ENCODE results near the gene ZNF536. TPM values are rescaled to one million over a fixed set of nuclear protein-coding genes. Genes with fewer than 3 reads are reported as not detected.

ZNF536 gene
- total RNA-seq, 1 experiment from 2014 or later: 0.35 TPM

DNA sequence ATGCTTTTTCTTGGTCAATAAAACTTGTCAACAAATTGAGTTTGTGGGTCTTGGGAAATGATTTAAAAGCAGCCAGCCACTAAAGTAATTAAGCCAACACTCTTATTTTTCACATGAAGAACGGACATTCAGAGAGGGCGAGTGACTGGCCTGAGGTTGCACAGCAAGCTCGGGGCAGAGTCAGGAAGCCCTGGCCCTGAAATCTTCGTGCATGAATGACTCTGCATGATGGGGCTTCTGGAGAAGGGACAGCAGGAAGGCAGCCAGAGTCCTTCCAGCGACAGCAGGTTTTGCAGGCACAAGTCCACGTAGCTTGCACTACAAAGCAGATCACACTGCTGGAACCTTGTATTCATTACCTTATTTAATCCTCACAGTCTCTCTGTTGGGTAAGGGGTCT is 232.5 kb downstream of the ZNF536 start:
- no peak overlapping the region for H3K4me3 Mint-ChIP-seq
- CTCF ChIA-PET: interaction anchor here (1.5 kb wide), 1 partner anchor 106 kb away, joined by 3 read pairs; no protein-coding TSS in a partner anchor
- ATAC-seq (no peak), DNase-seq (ENCODE audit: low spot score) (no peak)
- no peak overlapping the region for H3K27ac Mint-ChIP-seq
- H3K36me3 Mint-ChIP-seq: no peaks in the 10 kb centered on the region
- POLR2A ChIA-PET: no interaction called here
- peaks cover under 1% of the 10 kb centered on the region; the same call in 1 of the 2 replicates for H3K9me3 Mint-ChIP-seq
- peaks cover 4% of the 10 kb centered on the region for H3K4me1 Mint-ChIP-seq
- TF ChIP-seq FOXJ3 (CRISPR knock-in tag; IDR thresholded peaks at IDR 0.05; ENCODE audit: borderline replicate concordance) (no peak), GTF2I (CRISPR knock-in tag; conservative IDR thresholded peaks at IDR 0.05) (0 out of 2 replicates have a peak, but pooled peaks have one; percentile 34), RELA (CRISPR knock-in tag; IDR thresholded peaks at IDR 0.05; ENCODE audit: borderline replicate concordance) (no peak), RORB (CRISPR knock-in tag; IDR thresholded peaks at IDR 0.05) (no peak), ZBTB21 (CRISPR knock-in tag; IDR thresholded peaks at IDR 0.05; ENCODE audit: borderline replicate concordance) (no peak), IRF2 (CRISPR knock-in tag; IDR thresholded peaks at IDR 0.05; ENCODE audit: borderline replicate concordance, low read depth) (no peak)
- TF ChIP-seq, protein P1, sequence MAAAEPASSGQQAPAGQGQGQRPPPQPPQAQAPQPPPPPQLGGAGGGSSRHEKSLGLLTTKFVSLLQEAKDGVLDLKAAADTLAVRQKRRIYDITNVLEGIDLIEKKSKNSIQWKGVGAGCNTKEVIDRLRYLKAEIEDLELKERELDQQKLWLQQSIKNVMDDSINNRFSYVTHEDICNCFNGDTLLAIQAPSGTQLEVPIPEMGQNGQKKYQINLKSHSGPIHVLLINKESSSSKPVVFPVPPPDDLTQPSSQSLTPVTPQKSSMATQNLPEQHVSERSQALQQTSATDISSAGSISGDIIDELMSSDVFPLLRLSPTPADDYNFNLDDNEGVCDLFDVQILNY (CRISPR knock-in tag; IDR thresholded peaks at IDR 0.05): no peak
- H3K27me3 Mint-ChIP-seq (ENCODE audit: low read depth): no peaks in the 10 kb centered on the region

DNA sequence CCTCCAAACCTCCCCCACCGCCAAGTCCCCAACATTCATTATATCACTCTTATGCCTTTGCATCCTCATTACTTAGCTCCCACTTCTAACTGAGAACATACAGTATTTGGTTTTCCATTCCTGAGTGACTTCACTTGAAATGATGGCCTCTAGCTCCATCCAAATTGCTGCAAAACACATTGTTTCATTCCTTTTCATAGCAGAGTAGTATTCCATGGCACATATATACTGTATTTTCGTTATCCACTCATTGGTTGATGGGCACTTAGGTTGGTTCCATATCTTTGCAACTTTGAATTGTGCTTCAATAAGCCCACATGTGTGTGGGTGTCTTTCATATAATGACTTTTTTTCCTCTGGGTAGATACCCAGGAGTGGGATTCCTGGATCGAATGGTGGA is 233.1 kb downstream of the ZNF536 start:
- ATAC-seq (no peak), DNase-seq (ENCODE audit: low spot score) (no peak)
- no peak overlapping the region for H3K4me3 Mint-ChIP-seq
- TF ChIP-seq ZNF317 (CRISPR knock-in tag; IDR thresholded peaks at IDR 0.05; ENCODE audit: borderline replicate concordance, low read depth): no peak
- TF ChIP-seq ZNF423 (CRISPR knock-in tag; IDR thresholded peaks at IDR 0.05): no peak
- TF ChIP-seq, protein P2, sequence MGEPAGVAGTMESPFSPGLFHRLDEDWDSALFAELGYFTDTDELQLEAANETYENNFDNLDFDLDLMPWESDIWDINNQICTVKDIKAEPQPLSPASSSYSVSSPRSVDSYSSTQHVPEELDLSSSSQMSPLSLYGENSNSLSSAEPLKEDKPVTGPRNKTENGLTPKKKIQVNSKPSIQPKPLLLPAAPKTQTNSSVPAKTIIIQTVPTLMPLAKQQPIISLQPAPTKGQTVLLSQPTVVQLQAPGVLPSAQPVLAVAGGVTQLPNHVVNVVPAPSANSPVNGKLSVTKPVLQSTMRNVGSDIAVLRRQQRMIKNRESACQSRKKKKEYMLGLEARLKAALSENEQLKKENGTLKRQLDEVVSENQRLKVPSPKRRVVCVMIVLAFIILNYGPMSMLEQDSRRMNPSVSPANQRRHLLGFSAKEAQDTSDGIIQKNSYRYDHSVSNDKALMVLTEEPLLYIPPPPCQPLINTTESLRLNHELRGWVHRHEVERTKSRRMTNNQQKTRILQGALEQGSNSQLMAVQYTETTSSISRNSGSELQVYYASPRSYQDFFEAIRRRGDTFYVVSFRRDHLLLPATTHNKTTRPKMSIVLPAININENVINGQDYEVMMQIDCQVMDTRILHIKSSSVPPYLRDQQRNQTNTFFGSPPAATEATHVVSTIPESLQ (CRISPR knock-in tag; IDR thresholded peaks at IDR 0.05): no peak
- TF ChIP-seq, protein P3, sequence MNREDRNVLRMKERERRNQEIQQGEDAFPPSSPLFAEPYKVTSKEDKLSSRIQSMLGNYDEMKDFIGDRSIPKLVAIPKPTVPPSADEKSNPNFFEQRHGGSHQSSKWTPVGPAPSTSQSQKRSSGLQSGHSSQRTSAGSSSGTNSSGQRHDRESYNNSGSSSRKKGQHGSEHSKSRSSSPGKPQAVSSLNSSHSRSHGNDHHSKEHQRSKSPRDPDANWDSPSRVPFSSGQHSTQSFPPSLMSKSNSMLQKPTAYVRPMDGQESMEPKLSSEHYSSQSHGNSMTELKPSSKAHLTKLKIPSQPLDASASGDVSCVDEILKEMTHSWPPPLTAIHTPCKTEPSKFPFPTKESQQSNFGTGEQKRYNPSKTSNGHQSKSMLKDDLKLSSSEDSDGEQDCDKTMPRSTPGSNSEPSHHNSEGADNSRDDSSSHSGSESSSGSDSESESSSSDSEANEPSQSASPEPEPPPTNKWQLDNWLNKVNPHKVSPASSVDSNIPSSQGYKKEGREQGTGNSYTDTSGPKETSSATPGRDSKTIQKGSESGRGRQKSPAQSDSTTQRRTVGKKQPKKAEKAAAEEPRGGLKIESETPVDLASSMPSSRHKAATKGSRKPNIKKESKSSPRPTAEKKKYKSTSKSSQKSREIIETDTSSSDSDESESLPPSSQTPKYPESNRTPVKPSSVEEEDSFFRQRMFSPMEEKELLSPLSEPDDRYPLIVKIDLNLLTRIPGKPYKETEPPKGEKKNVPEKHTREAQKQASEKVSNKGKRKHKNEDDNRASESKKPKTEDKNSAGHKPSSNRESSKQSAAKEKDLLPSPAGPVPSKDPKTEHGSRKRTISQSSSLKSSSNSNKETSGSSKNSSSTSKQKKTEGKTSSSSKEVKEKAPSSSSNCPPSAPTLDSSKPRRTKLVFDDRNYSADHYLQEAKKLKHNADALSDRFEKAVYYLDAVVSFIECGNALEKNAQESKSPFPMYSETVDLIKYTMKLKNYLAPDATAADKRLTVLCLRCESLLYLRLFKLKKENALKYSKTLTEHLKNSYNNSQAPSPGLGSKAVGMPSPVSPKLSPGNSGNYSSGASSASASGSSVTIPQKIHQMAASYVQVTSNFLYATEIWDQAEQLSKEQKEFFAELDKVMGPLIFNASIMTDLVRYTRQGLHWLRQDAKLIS (CRISPR knock-in tag; IDR thresholded peaks at IDR 0.05; ENCODE audit: borderline replicate concordance): no peak
- no peak for TF ChIP-seq NR1H2 (CRISPR knock-in tag; IDR thresholded peaks at IDR 0.05)
- TF ChIP-seq TEAD1 (CRISPR knock-in tag; IDR thresholded peaks at IDR 0.05): no peak
- TF ChIP-seq ATF1 (CRISPR knock-in tag; IDR thresholded peaks at IDR 0.05): no peak
- TF ChIP-seq EMX1 (CRISPR knock-in tag; IDR thresholded peaks at IDR 0.05): no peak
- TF ChIP-seq NFE2L1 (CRISPR knock-in tag; IDR thresholded peaks at IDR 0.05): no peak
- TF ChIP-seq FOXK1 (CRISPR knock-in tag; IDR thresholded peaks at IDR 0.05): no peak
- no peak for TF ChIP-seq NR3C1 (CRISPR knock-in tag; conservative IDR thresholded peaks at IDR 0.05; ENCODE audit: low read depth)
- no peak overlapping the region for H3K27ac Mint-ChIP-seq
- CTCF ChIA-PET: interaction anchor here (1.5 kb wide), 1 partner anchor 107 kb away, joined by 3 read pairs; no protein-coding TSS in a partner anchor
- POLR2A ChIA-PET: no interaction called here
- H3K4me1 Mint-ChIP-seq: no peaks in the 10 kb centered on the region
- H3K27me3 Mint-ChIP-seq (ENCODE audit: low read depth): no peaks in the 10 kb centered on the region
- H3K9me3 Mint-ChIP-seq: peaks cover 4% of the 10 kb centered on the region
- H3K36me3 Mint-ChIP-seq: no peaks in the 10 kb centered on the region
